ENCODE results near the gene BUD31. TPM values are rescaled to one million over a fixed set of nuclear protein-coding genes. Genes with fewer than 3 reads are reported as not detected.

Gene BUD31
- total RNA-seq, 1 experiment from 2014 or later = 104 TPM

GRCh38 chr7:99457050-99457649, 48.4 kb downstream of the BUD31 start:
- Histone ChIP-seq H3K79me1 (ENCODE audit: insufficient read depth, low read depth, low read length, poor library complexity, severe bottlenecking) (peaks cover 5% of the 10 kb centered on the region), H3K23ac (ENCODE audit: insufficient read length, low read depth, low read length) (no peak overlapping the region), H3K4me1 (ENCODE audit: insufficient read depth, low read length) (no peaks in the 10 kb centered on the region), H3K14ac (ENCODE audit: insufficient read depth, low read length) (no peak overlapping the region), H3K4ac (ENCODE audit: low read depth, low read length) (no peak overlapping the region), H3K23me2 (ENCODE audit: insufficient read length, low read depth, low read length, poor library complexity, severe bottlenecking) (no peaks in the 10 kb centered on the region), H3K9me3 (ENCODE audit: control insufficient read depth, low read depth, low read length) (no peaks in the 10 kb centered on the region), H3K9ac (ENCODE audit: extremely low read depth, insufficient read length, low read length) (no peak overlapping the region), H3T11ph (ENCODE audit: low read length) (no peak overlapping the region), H2AFZ (ENCODE audit: low read length) (no peak overlapping the region), H4K8ac (replicated peaks; ENCODE audit: insufficient read length, low read depth, low read length) (no peak overlapping the region), H3K27ac (ENCODE audit: insufficient read length, low read depth, low read length) (no peak overlapping the region), H3K4me2 (ENCODE audit: insufficient read depth, insufficient read length, low read length) (no peak overlapping the region), H4K20me1 (ENCODE audit: control insufficient read depth, insufficient read depth, insufficient read length) (no peaks in the 10 kb centered on the region), H2BK15ac (ENCODE audit: low read depth, low read length) (no peak overlapping the region), H3K79me2 (ENCODE audit: insufficient read depth, low read length) (no peaks in the 10 kb centered on the region; the same call in 1 of the 2 replicates), H2AK5ac (ENCODE audit: insufficient read length, low read length) (no peak overlapping the region), H3K18ac (ENCODE audit: insufficient read length, low read depth, low read length) (no peak overlapping the region), H3K56ac (ENCODE audit: insufficient read length, low read depth, low read length) (no peak overlapping the region), H2BK20ac (ENCODE audit: low read depth, low read length, poor library complexity, severe bottlenecking) (no peak overlapping the region), H2BK120ac (ENCODE audit: low read depth, low read length, poor library complexity, severe bottlenecking) (no peak overlapping the region), H4K91ac (ENCODE audit: insufficient read length, low read depth, low read length) (no peak overlapping the region), H2BK5ac (ENCODE audit: insufficient read length, low read length) (no peak overlapping the region), H3K27me3 (ENCODE audit: insufficient read depth, low read length) (no peaks in the 10 kb centered on the region), H2BK12ac (ENCODE audit: insufficient read length, low read depth, low read length) (no peak overlapping the region), H4K5ac (ENCODE audit: insufficient read length, low read depth, low read length) (no peak overlapping the region)
- peaks cover 42 to 95% (median 81%) of the 10 kb centered on the region in 3 experiments; a peak in 6 of 7 replicates for H3K36me3 Mint-ChIP-seq (ENCODE audit: insufficient read depth in 1 of 3, low read depth in 3 of 3)
- H3K27me3 Mint-ChIP-seq (ENCODE audit: low read depth) = no peaks in the 10 kb centered on the region; the same call in none of the 2 replicates
- no peak overlapping the region for H3K4me3 Mint-ChIP-seq
- no peaks in the 10 kb centered on the region for H3K4me1 Mint-ChIP-seq
- no peak for DNase-seq
- 0 out of 5 replicates have a peak, but pooled peaks cover 0 to 3% of the 10 kb centered on the region in 2 experiments for H3K9me3 Mint-ChIP-seq
- peak overlapping the region in 2 of 3 experiments; percentile 33 to 42; a peak in 4 of 7 replicates for H3K27ac Mint-ChIP-seq
- no CpG with 5 or more reads among the region's 6 CpGs for WGBS (ENCODE audit: extremely low coverage, insufficient read length, low lambda C conversion rate)
- no peak for TF ChIP-seq CTCF (conservative IDR thresholded peaks at IDR 0.05)

Measured in H9 (cell line).